AG09309 (cell line): ENCODE results near the gene TAF11L14.
"Not testable (repeated sequence)": the region's sequence is repeated elsewhere in the genome, so short reads cannot be mapped to it uniquely, and the experiment has no call there.

ENCODE experiments used
- DNase-seq: peaks from one replicate; pipeline ENCODE4 v3.0.0-alpha.2; 2010; ENCODE audit warnings: low read depth
- H3K4me3 ChIP-seq: 2 replicates; pipeline ENCODE4 v1.5.1; 2011; ENCODE audit warnings: mild to moderate bottlenecking, low read depth, low read length, moderate library complexity; ENCODE audit not compliant: control insufficient read depth
- CTCF ChIP-seq: IDR thresholded peaks from 2 replicates; pipeline ENCODE4 v1.5.1; 2011; ENCODE audit warnings: mild to moderate bottlenecking, low read depth, low read length, inconsistent platforms; ENCODE audit not compliant: insufficient read depth, control insufficient read depth; ENCODE audit errors: missing control alignments

The TAF11L14 gene

DNA sequence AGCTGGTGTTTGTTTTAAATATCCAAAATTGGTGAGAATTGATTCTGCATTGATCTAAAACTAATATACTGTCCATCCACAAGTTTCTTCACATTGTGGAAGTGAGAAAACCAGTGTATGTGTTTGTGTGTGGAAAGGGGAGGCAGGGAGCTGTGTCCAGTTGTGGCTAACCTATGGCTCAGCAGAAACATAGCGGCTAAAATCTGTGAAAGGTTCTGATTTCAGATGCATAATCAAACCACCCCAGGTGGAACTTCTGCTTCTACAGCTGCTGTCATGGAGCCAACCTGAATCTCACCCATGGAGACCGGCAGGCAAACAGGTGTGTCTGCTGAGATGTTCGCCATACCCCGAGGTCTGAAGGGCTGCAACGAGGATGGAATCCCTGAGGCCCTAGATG, at the start of gene TAF11L14:
TSS of gene TAF11L14 (plus strand) at position 301 of the 400 bp plus-strand sequence.
- DNase-seq: no peak
- TF ChIP-seq CTCF: no peak
- no peak within 1 kb of the TSS for H3K4me3 ChIP-seq

GRCh38 chr5:17585658-17586057, 48.6 kb upstream of the TAF11L14 start, which contains the start of gene TAF11L7:
Gene TAF11L7, minus strand, starts transcription at chr5:17585758.
- DNase-seq, H3K4me3 ChIP-seq: not testable (repeated sequence)

GRCh38 chr5:17590860-17591259, 43.4 kb upstream of the TAF11L14 start, which contains the start of gene TAF11L8:
Gene TAF11L8, minus strand, starts transcription at chr5:17590960.
- H3K4me3 ChIP-seq, DNase-seq: not testable (repeated sequence)

- H3K4me3 ChIP-seq, DNase-seq: not testable (repeated sequence)
Observed at GRCh38 chr5:17594255-17594654, 40.0 kb upstream of the TAF11L14 start, which contains the start of gene TAF11L9. Gene TAF11L9, minus strand, starts transcription at chr5:17594394.

- H3K4me3 ChIP-seq, DNase-seq: not testable (repeated sequence)
Observed at GRCh38 chr5:17597728-17598127, 36.5 kb upstream of the TAF11L14 start, which contains the start of gene TAF11L10. Gene TAF11L10, minus strand, starts transcription at chr5:17597828.

GRCh38 chr5:17603880-17604279, 30.4 kb upstream of the TAF11L14 start, which contains the start of gene TAF11L11:
Gene TAF11L11, plus strand, starts transcription at chr5:17604183.
- not testable (repeated sequence) for DNase-seq, H3K4me3 ChIP-seq

GRCh38 chr5:17604951-17605350, 29.3 kb upstream of the TAF11L14 start:
- no peak for TF ChIP-seq CTCF
- no peak for DNase-seq
- H3K4me3 ChIP-seq: no peak overlapping the region

GRCh38 chr5:17607461-17607860, 26.8 kb upstream of the TAF11L14 start:
- H3K4me3 ChIP-seq: not testable (repeated sequence)

GRCh38 chr5:17610092-17610491, 24.2 kb upstream of the TAF11L14 start, which contains the start of gene TAF11L12:
Gene TAF11L12, plus strand, starts transcription at chr5:17610392.
- not testable (repeated sequence) for DNase-seq, H3K4me3 ChIP-seq

More at GRCh38 chr5:17607461-17607860, 26.8 kb upstream of the TAF11L14 start:
- DNase-seq: not testable (repeated sequence)

- H3K4me3 ChIP-seq: no peak overlapping the region
- DNase-seq: no peak
- no peak for TF ChIP-seq CTCF
Observed at GRCh38 chr5:17614872-17615605, 19.2 kb upstream of the TAF11L14 start.

GRCh38 chr5:17619354-17619753, 14.9 kb upstream of the TAF11L14 start:
- DNase-seq: no peak
- no peak overlapping the region for H3K4me3 ChIP-seq
- no peak for TF ChIP-seq CTCF
